RPMI7951 (cell line): ENCODE measurements around the gene NCBP1. TPM values are rescaled to one million over a fixed set of nuclear protein-coding genes. Genes with fewer than 3 reads are reported as not detected.
A peak's percentile ranks its signal among the peaks of the same experiment; 100 is the strongest.

Experiments
- DNase-seq: peaks from one replicate; pipeline ENCODE4 v3.0.0-alpha.2; 2012; ENCODE audit warnings: low read depth
- total RNA-seq: library from RNA; depleted of rRNA; stranded (reverse); fragments of >200 nt; shearing (Covaris generic); gene quantifications from 2 replicates; pipeline ENCODE4 v1.2.3, GENCODE V29; 2014; rRNA removed

NCBP1 gene
- total RNA-seq, 1 experiment from 2014 or later = 56.4 TPM

DNA sequence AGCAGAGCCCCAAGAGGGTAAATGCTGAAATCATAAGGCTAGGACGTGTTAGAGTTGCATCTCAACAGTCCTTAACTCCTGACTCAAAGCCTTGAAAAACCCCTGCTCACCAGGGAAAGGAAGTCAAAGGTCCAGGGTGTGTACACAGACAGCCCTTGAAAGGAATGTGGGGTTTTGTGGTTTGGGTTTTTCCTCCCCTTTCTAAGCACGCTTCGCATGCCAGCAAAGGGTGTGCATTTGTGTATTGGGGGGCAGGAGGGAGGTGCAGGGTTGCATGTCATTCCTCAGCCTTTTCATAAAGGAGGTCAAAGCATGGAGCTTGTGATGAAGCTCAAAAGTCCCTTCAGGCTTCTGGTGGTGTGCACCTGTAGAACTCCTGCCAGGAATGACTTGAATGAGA, 80.8 kb downstream of the NCBP1 start:
- peak; percentile 77 for DNase-seq

DNA sequence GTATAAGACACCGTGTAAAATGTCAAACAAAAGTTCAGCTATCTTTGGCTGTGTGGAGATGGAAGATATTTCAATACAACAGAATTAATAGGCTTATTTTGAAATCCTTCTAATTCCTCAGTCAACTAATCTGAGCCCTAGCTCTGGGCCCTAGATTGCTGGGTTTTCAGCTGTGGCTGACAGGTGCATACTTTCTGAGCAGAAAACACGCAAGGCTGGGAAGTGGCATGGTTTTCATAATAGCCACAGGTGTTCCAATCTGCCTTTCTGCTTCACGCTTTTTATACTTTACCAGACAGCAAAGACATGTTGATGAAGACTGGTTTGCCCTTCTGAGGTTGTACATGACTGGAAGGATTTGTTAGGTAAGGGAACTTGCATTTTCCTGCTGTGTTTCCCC, 84.2 kb downstream of the NCBP1 start:
- DNase-seq = no peak

DNA sequence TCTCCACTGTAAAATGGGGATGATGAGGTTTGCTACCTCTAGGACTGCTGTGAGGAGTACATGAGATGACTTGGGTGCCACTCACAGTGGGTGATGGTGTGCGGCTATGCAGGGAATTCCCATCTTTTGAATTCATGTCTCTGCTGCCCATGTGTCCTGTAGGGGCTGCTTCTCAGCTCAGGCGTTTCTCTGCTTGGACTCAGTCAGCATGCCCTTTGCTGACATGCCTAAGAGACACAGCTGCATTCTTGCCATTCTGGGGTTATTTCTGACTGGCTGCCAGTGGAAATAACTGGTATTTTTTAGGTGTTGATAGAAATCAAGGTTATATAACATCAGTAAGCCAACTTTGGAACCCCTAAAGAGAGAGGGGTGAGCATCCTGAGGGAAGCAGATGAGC, 87.8 kb downstream of the NCBP1 start:
- DNase-seq = no peak

DNA sequence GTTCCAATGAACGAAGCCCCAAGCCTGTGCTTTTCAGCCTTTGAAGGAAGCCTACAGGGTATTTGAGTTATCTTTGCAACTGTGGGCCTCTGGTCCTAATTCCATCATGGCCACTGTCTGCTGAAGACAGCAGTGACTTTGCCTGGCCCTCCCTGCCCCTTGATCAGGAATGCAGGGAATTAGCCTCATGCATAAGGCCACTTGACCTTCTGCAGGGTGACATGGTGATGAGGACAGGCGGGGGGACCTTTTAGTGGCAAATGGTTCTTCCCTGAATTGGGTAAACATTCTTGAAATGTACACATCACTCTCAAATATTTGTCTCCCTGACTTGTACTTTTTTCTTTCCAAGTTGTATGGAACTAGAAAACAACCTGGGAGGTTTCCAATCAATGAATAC, 88.7 kb downstream of the NCBP1 start:
- DNase-seq = no peak

Other genes with a start within 250 kb of the NCBP1 start
- 11.3 and 14.8 TPM in 2 replicates for gene TDRD7, start 221.7 kb upstream of the NCBP1 start, total RNA-seq
- 0.98 and 1.3 TPM in 2 replicates for gene TMOD1, start 132.2 kb upstream of the NCBP1 start, total RNA-seq
- 14.1 and 14.5 TPM in 2 replicates for gene TSTD2, start 453 bp upstream of the NCBP1 start, total RNA-seq
- 9.5 and 10.5 TPM in 2 replicates for gene XPA, start 63.5 kb downstream of the NCBP1 start, total RNA-seq
- not detected in 2 replicates for gene FOXE1, start 219.4 kb downstream of the NCBP1 start, total RNA-seq